ENCODE results near the gene FBXL12. TPM values are rescaled to one million over a fixed set of nuclear protein-coding genes. Genes with fewer than 3 reads are reported as not detected.

FBXL12 gene
- total and polyA plus RNA-seq, 2 of the 4 experiments (the other 2 are of a cell fraction) = 8.1 to 42.6 TPM

- DNase-seq (peak; percentile 91), ATAC-seq (ENCODE audit: low read depth) (peak; percentile 28)
- Histone ChIP-seq H3K4me2 (ENCODE audit: low read depth, low read length) (no peak overlapping the region), H3K9me3 (ENCODE audit: control insufficient read depth, insufficient read depth, low read length) (no peaks in the 10 kb centered on the region), H3K14ac (replicated peaks; ENCODE audit: low read depth, low read length) (no peak overlapping the region), H3K23ac (ENCODE audit: low read depth, low read length) (no peak overlapping the region), H3K4me3 (ENCODE audit: insufficient read depth, low read depth, low read length) (no peak overlapping the region), H4K20me1 (ENCODE audit: insufficient read depth, low read length) (no peaks in the 10 kb centered on the region), H3K4me1 (ENCODE audit: control insufficient read depth, insufficient read depth, low read length) (no peaks in the 10 kb centered on the region), H4K5ac (ENCODE audit: low read depth, low read length) (0 out of 2 replicates have a peak overlapping the region, but pooled peaks have one; percentile 23), H2BK15ac (ENCODE audit: low read depth, low read length) (no peak overlapping the region), H2AFZ (replicated peaks; ENCODE audit: low read length, poor library complexity) (peak overlapping the region; percentile 80), H3K56ac (ENCODE audit: extremely low read depth, insufficient read depth, low read length) (no peak overlapping the region), H2BK120ac (ENCODE audit: low read depth, low read length) (no peak overlapping the region), H3K4ac (ENCODE audit: low read depth, low read length) (no peak overlapping the region), H2BK5ac (ENCODE audit: low read depth, low read length, poor library complexity, severe bottlenecking) (no peak overlapping the region), H2AK5ac (ENCODE audit: low read depth, low read length) (no peak overlapping the region), H2AK9ac (replicated peaks; ENCODE audit: low read depth, low read length, poor library complexity) (no peak overlapping the region), H3K27me3 (ENCODE audit: control insufficient read depth, insufficient read depth, low read length) (no peaks in the 10 kb centered on the region), H3K18ac (ENCODE audit: low read depth, low read length) (no peak overlapping the region), H4K91ac (ENCODE audit: insufficient read depth, low read depth, low read length) (no peak overlapping the region), H3K9ac (ENCODE audit: low read depth, low read length) (no peak overlapping the region), H4K8ac (ENCODE audit: low read depth in 2 of 2, low read length in 2 of 2) (peak overlapping the region in 1 of 2 experiments; percentile 73; a peak in 2 of 4 replicates), H2BK20ac (ENCODE audit: low read depth, low read length) (no peak overlapping the region), H3K9me1 (ENCODE audit: insufficient read depth, low read length) (no peaks in the 10 kb centered on the region), H3K79me1 (ENCODE audit: low read depth in 1 of 2, low read length in 2 of 2) (no peaks in the 10 kb centered on the region), H3K36me3 (ENCODE audit: control insufficient read depth, insufficient read depth, low read length) (no peaks in the 10 kb centered on the region), H3K27ac (ENCODE audit: insufficient read depth, low read length) (no peak overlapping the region)
- ChIA-PET CTCF (interaction anchor here (0.7 kb wide), 1 partner anchor 211 kb away, joined by 4 read pairs; no protein-coding TSS in a partner anchor), POLR2A (ENCODE audit: unreplicated experiment) (no interaction called here)
- intact Hi-C loops (cut with micrococcal nuclease) = loop anchor here (1.0 kb wide), 1 partner anchor 591 kb away; no protein-coding TSS in a partner anchor
- TF ChIP-seq SMC3 (IDR thresholded peaks at IDR 0.05; ENCODE audit: low read depth, low read length) (peak; percentile 91), RAD21 (IDR thresholded peaks at IDR 0.05; ENCODE audit: low read length) (peak; percentile 91), USF2 (IDR thresholded peaks at IDR 0.05; ENCODE audit: low read depth, low read length) (no peak), CTCF (conservative IDR thresholded peaks at IDR 0.05; ENCODE audit: low read depth, low read length) (peak; percentile 92)
- no TSS peak for BruUV-seq (replicated peaks)
- in situ Hi-C loops (cut with MboI; ENCODE audit: low sequenced_read_pairs) = loop anchor here (10.0 kb wide), 3 partner anchors 471 to 661 kb away; partner anchors contain the start of gene ZNF559
- dilution Hi-C loops (cut with HindIII; ENCODE audit: low sequenced_read_pairs, unreplicated experiment) = loop anchor here (10.0 kb wide), 1 partner anchor 171 kb away; the partner anchor contains the start of gene ZNF561
- WGBS, 2 experiments (ENCODE audit: extremely low coverage in 2 of 2, insufficient read length in 1 of 2) = 90% methylated on average over 2 of the region's 6 CpGs; no CpG with 5 or more reads in 1 of the 2 experiments
These were observed 22.6 kb downstream of the FBXL12 start for GRCh38 chr19:9796113-9796773.
